Stomach (tissue), 9 donors: ENCODE measurements around the gene PROSER1. TPM values are rescaled to one million over a fixed set of nuclear protein-coding genes. Genes with fewer than 3 reads are reported as not detected.

Experiments
- DNase-seq, 2 donors: peaks; one replicate each; pipeline versions ENCODE4 v3.0.0 to v3.0.0-alpha.2; 2013 to 2019
- H3K27ac ChIP-seq, 5 donors: fragments of 200-600 bp in 4 of 5; sonication (generic) in 4 of 5; one replicate each; pipeline ENCODE4 v1.5.1; 2013 to 2019; ENCODE audit warnings: mild to moderate bottlenecking in 1 of 5, moderate library complexity in 1 of 5
- H3K27me3 ChIP-seq, 3 donors: fragments of 200-600 bp; sonication (generic); one replicate each; pipeline ENCODE4 v1.5.1; 2017 to 2019; ENCODE audit warnings: mixed run types in 1 of 3
- H3K36me3 ChIP-seq, 4 donors: fragments of 200-600 bp; sonication (generic); 1 replicate in 3 of 4; 2 replicates in 1 of 4; pipeline ENCODE4 v1.5.1; 2016 to 2019
- H3K4me1 ChIP-seq, 4 donors: fragments of 200-600 bp; sonication (generic); one replicate each; pipeline ENCODE4 v1.5.1; 2016 to 2019
- H3K4me3 ChIP-seq, 4 donors: fragments of 200-600 bp; sonication (generic) in 3 of 4; one replicate each; pipeline ENCODE4 v1.5.1; 2016 to 2019; ENCODE audit warnings: mild to moderate bottlenecking in 1 of 4
- H3K9me3 ChIP-seq, 4 donors: fragments of 200-600 bp; sonication (generic); one replicate each; pipeline ENCODE4 v1.5.1; 2016 to 2019
- EP300 ChIP-seq: sonication (generic); formaldehyde crosslinking; IDR thresholded peaks from one replicate; pipeline ENCODE4 v1.6.1; 2017; ENCODE audit warnings: antibody characterized with exemption
- POLR2A ChIP-seq, 4 donors: fragments of 450-650 bp; IDR thresholded peaks; one replicate each; pipeline ENCODE4 v1.6.1; 2016; ENCODE audit warnings: antibody characterized with exemption in 4 of 4, control low read depth in 2 of 4, mild to moderate bottlenecking in 1 of 4, moderate library complexity in 1 of 4
- POLR2AphosphoS5 ChIP-seq, 3 donors: sonication (generic); formaldehyde crosslinking; IDR thresholded peaks; one replicate each; pipeline ENCODE4 v1.6.1; 2016; ENCODE audit warnings: antibody characterized with exemption in 3 of 3
- WGBS, 5 donors: extraction: QIAGEN DNeasy Blood & Tissue Kit in 3 of 5; methylation state at CpG; one replicate each; pipeline versions ENCODE4 v1.1.5 to v1.1.7; 2013 to 2018; 5-methylcytosine and 5-hydroxymethylcytosine counted together
- intact Hi-C: fragments of 100-400 bp; cut with DNase I; formaldehyde crosslinking; loops from one replicate; pipeline ENCODE4 v1.15.1; 2023; ENCODE audit warnings: low total_unique reads
- polyA plus RNA-seq, 3 donors: library from polyadenylated mRNA; stranded (reverse); fragments of 200-250 nt; gene quantifications; one replicate each; pipeline ENCODE4 v1.2.3, GENCODE V29; 2013
- total RNA-seq, 5 donors: library from RNA; depleted of rRNA; stranded (reverse); fragments of >200 nt; gene quantifications; one replicate each; pipeline versions ENCODE4 v1.1.0 to v1.2.3, GENCODE V29; 2014 to 2016
- TF ChIP-seq, protein P1 (sequence below), 7 experiments: fragments of 450-650 bp in 4 of 7; fragments of 200-600 bp in 3 of 7; sonication (generic) in 3 of 7; IDR thresholded peaks; one replicate each; pipeline ENCODE4 v1.5.1; 2016 to 2019; ENCODE audit warnings: antibody characterized with exemption in 7 of 7, control low read depth in 2 of 7, mild to moderate bottlenecking in 1 of 7
- donor health status: healthy with polysubstance abuse.
- donor health status: Bipolar disorder and iron deficiency.
- donor health status: healthy.

PROSER1 gene
- total and polyA plus RNA-seq, 8 donors: 5.7 to 176 (median 13.3) TPM

DNA sequence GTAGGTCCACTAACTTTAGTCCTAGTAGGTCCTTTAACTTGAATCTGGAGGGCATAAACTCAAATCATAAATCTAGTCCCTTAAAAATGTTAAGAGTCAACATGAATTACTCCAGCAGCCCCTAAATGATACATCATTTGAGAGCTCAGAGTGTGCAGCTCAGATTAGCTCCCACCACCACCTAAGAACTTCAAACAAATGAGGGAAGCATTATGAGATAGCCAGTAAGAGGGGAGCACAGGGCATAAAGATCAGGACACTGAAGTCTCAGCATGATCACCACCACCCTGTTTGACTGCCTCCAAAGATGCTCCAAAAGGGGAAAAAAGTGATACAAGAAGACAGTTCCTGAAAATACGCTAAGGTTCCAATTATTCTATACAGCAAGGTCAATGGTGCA lies 5.7 kb downstream of the PROSER1 start:
- Histone ChIP-seq H3K36me3 (peaks cover 13 to 35% (median 25%) of the 10 kb centered on the region in 4 donors), H3K27ac (no peak overlapping the region), H3K9me3 (no peaks in the 10 kb centered on the region), H3K27me3 (no peaks in the 10 kb centered on the region), H3K4me3 (no peak overlapping the region), H3K4me1 (peaks cover 22 to 50% (median 26%) of the 10 kb centered on the region in 4 donors)
- TF ChIP-seq EP300 (no peak), POLR2AphosphoS5 (IDR thresholded peaks at IDR 0.05) (no peak), POLR2A (IDR thresholded peaks at IDR 0.05) (no peak)
- TF ChIP-seq, protein P1, sequence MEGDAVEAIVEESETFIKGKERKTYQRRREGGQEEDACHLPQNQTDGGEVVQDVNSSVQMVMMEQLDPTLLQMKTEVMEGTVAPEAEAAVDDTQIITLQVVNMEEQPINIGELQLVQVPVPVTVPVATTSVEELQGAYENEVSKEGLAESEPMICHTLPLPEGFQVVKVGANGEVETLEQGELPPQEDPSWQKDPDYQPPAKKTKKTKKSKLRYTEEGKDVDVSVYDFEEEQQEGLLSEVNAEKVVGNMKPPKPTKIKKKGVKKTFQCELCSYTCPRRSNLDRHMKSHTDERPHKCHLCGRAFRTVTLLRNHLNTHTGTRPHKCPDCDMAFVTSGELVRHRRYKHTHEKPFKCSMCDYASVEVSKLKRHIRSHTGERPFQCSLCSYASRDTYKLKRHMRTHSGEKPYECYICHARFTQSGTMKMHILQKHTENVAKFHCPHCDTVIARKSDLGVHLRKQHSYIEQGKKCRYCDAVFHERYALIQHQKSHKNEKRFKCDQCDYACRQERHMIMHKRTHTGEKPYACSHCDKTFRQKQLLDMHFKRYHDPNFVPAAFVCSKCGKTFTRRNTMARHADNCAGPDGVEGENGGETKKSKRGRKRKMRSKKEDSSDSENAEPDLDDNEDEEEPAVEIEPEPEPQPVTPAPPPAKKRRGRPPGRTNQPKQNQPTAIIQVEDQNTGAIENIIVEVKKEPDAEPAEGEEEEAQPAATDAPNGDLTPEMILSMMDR (IDR thresholded peaks at IDR 0.05): no peak
- intact Hi-C loops: no loop called here
- 93 to 100% (median 97%) methylated on average over 1 of the region's 1 CpG for WGBS, 5 donors
- no peak for DNase-seq

DNA sequence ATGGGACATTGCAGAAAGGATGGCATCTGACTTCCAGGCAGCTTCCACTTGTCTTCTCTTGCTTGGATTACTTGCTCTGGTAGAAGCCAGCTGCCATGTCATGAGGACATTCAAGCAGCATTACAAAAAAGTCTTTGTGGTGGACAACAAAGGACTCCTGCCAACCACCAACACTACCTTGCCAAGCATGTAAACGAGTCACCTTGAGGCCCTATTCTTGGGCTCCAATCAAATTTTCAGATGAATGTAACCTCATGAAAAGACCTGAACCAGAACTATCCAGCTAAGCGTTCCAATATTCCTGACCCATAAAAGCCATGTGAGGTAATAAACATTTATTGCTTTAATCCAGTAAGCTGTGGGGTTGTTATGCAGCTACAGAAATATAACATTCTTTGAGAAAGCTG lies 12.5 kb downstream of the PROSER1 start:
- Histone ChIP-seq H3K27ac (no peak overlapping the region), H3K27me3 (no peaks in the 10 kb centered on the region), H3K36me3 (peaks cover 32 to 92% (median 86%) of the 10 kb centered on the region in 4 donors), H3K4me3 (no peak overlapping the region), H3K9me3 (no peaks in the 10 kb centered on the region), H3K4me1 (no peaks in the 10 kb centered on the region)
- intact Hi-C loops: no loop called here
- WGBS, 5 donors: 55 to 83% (median 60%) methylated on average over 2 of the region's 2 CpGs
- TF ChIP-seq, protein P1 (IDR thresholded peaks at IDR 0.05): no peak
- TF ChIP-seq POLR2AphosphoS5 (IDR thresholded peaks at IDR 0.05) (no peak), EP300 (no peak), POLR2A (IDR thresholded peaks at IDR 0.05) (no peak)
- no peak for DNase-seq

- DNase-seq: peak in 1 of 2 donors; percentile 62
- no peaks in the 10 kb centered on the region for H3K27me3 ChIP-seq
- intact Hi-C loops: no loop called here
- H3K36me3 ChIP-seq: peaks cover 32 to 99% (median 88%) of the 10 kb centered on the region in 4 donors
- TF ChIP-seq EP300 (no peak), POLR2AphosphoS5 (IDR thresholded peaks at IDR 0.05) (no peak), POLR2A (IDR thresholded peaks at IDR 0.05) (no peak)
- TF ChIP-seq, protein P1 (IDR thresholded peaks at IDR 0.05): no peak
- no peaks in the 10 kb centered on the region for H3K4me1 ChIP-seq
- H3K9me3 ChIP-seq: no peaks in the 10 kb centered on the region
- no peak overlapping the region for H3K27ac ChIP-seq
- no peak overlapping the region for H3K4me3 ChIP-seq
These were observed 14.1 kb downstream of the PROSER1 start for GRCh38 chr13:39023761-39024160.

DNA sequence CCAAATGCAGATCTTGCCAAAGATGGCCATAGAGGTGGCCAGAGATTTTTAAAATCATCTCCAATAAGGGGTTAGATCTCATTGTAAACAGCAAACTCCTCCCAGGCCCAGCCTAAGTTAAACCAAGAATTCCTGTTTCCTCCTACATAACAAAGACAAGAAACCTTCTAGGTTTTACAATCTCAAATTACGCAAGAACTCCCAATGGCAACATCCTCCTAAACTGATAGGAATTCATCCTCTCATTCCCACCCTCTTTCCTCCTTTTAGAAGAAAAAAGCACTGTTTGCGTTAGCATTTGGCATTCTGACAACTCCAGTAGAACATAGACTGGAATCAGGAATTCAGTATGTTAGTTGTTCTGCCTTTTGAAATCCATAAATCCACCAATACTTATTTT lies 14.6 kb downstream of the PROSER1 start:
- intact Hi-C loops: no loop called here
- no peak overlapping the region for H3K27ac ChIP-seq
- H3K4me3 ChIP-seq: no peak overlapping the region
- no peaks in the 10 kb centered on the region for H3K27me3 ChIP-seq
- peaks cover 28 to 99% (median 84%) of the 10 kb centered on the region in 4 donors for H3K36me3 ChIP-seq
- H3K4me1 ChIP-seq: no peaks in the 10 kb centered on the region
- WGBS, 5 donors: 77 to 91% (median 84%) methylated on average over 2 of the region's 2 CpGs
- H3K9me3 ChIP-seq: no peaks in the 10 kb centered on the region
- no peak for DNase-seq
- TF ChIP-seq POLR2A (IDR thresholded peaks at IDR 0.05) (no peak), EP300 (no peak), POLR2AphosphoS5 (IDR thresholded peaks at IDR 0.05) (no peak)
- TF ChIP-seq, protein P1 (IDR thresholded peaks at IDR 0.05): no peak
